Measurements from ENCODE around the gene PRDX6.

Gene PRDX6

GRCh38 chr1:173477286-173478093 is at the start of gene PRDX6:
Gene PRDX6, plus strand, starts transcription at chr1:173477335. Its CDS starts 63 bp downstream, at chr1:173477398.
- peak within 1 kb of the TSS; percentile 78 for H3K4me3 ChIP-seq (ENCODE audit: low read length)
- H3K9me3 ChIP-seq (ENCODE audit: control insufficient read depth, low read length), result no peaks in the 10 kb centered on the region
- peaks cover 4% of the 10 kb centered on the region for H3K36me3 ChIP-seq (ENCODE audit: control insufficient read depth, insufficient read depth, low read length)
- H3K27me3 ChIP-seq (ENCODE audit: control insufficient read depth, insufficient read depth, low read length), result no peaks in the 10 kb centered on the region
- H3K9ac ChIP-seq (ENCODE audit: low read length), result peak within 1 kb of the TSS; percentile 93
- peaks cover 22% of the 10 kb centered on the region for H3K4me1 ChIP-seq (ENCODE audit: control insufficient read depth, insufficient read depth, low read length)

- H3K9ac ChIP-seq (ENCODE audit: low read length), result peak overlapping the region; percentile 30
- H3K4me3 ChIP-seq (ENCODE audit: low read length), result no peak overlapping the region
- no peaks in the 10 kb centered on the region for H3K27me3 ChIP-seq (ENCODE audit: control insufficient read depth, insufficient read depth, low read length)
- H3K9me3 ChIP-seq (ENCODE audit: control insufficient read depth, low read length), result no peaks in the 10 kb centered on the region
- H3K4me1 ChIP-seq (ENCODE audit: control insufficient read depth, insufficient read depth, low read length), result peaks cover 40% of the 10 kb centered on the region
- no peaks in the 10 kb centered on the region for H3K36me3 ChIP-seq (ENCODE audit: control insufficient read depth, insufficient read depth, low read length)
These were observed 47.4 kb upstream of the PRDX6 start for GRCh38 chr1:173429471-173430402.

GRCh38 chr1:173430677-173431303 is 46.3 kb upstream of the PRDX6 start:
- Histone ChIP-seq H3K4me1 (ENCODE audit: control insufficient read depth, insufficient read depth, low read length) (peaks cover 33% of the 10 kb centered on the region), H3K4me3 (ENCODE audit: low read length) (no peak overlapping the region), H3K27me3 (ENCODE audit: control insufficient read depth, insufficient read depth, low read length) (no peaks in the 10 kb centered on the region), H3K9me3 (ENCODE audit: control insufficient read depth, low read length) (no peaks in the 10 kb centered on the region), H3K9ac (ENCODE audit: low read length) (no peak overlapping the region), H3K36me3 (ENCODE audit: control insufficient read depth, insufficient read depth, low read length) (no peaks in the 10 kb centered on the region)

GRCh38 chr1:173431304-173432045 is 45.7 kb upstream of the PRDX6 start:
- Histone ChIP-seq H3K4me3 (ENCODE audit: low read length) (no peak overlapping the region), H3K36me3 (ENCODE audit: control insufficient read depth, insufficient read depth, low read length) (no peaks in the 10 kb centered on the region), H3K9ac (ENCODE audit: low read length) (no peak overlapping the region), H3K27me3 (ENCODE audit: control insufficient read depth, insufficient read depth, low read length) (no peaks in the 10 kb centered on the region), H3K9me3 (ENCODE audit: control insufficient read depth, low read length) (no peaks in the 10 kb centered on the region), H3K4me1 (ENCODE audit: control insufficient read depth, insufficient read depth, low read length) (peaks cover 26% of the 10 kb centered on the region)

GRCh38 chr1:173432331-173432730 is 44.8 kb upstream of the PRDX6 start:
- no peaks in the 10 kb centered on the region for H3K36me3 ChIP-seq (ENCODE audit: control insufficient read depth, insufficient read depth, low read length)
- peaks cover 23% of the 10 kb centered on the region for H3K4me1 ChIP-seq (ENCODE audit: control insufficient read depth, insufficient read depth, low read length)
- no peak overlapping the region for H3K9ac ChIP-seq (ENCODE audit: low read length)
- no peaks in the 10 kb centered on the region for H3K9me3 ChIP-seq (ENCODE audit: control insufficient read depth, low read length)
- H3K27me3 ChIP-seq (ENCODE audit: control insufficient read depth, insufficient read depth, low read length), result no peaks in the 10 kb centered on the region
- no peak overlapping the region for H3K4me3 ChIP-seq (ENCODE audit: low read length)

GRCh38 chr1:173433751-173434326 is 43.3 kb upstream of the PRDX6 start:
- peaks cover 22% of the 10 kb centered on the region for H3K4me1 ChIP-seq (ENCODE audit: control insufficient read depth, insufficient read depth, low read length)
- no peaks in the 10 kb centered on the region for H3K9me3 ChIP-seq (ENCODE audit: control insufficient read depth, low read length)
- H3K36me3 ChIP-seq (ENCODE audit: control insufficient read depth, insufficient read depth, low read length), result no peaks in the 10 kb centered on the region
- H3K27me3 ChIP-seq (ENCODE audit: control insufficient read depth, insufficient read depth, low read length), result no peaks in the 10 kb centered on the region
- H3K4me3 ChIP-seq (ENCODE audit: low read length), result no peak overlapping the region
- H3K9ac ChIP-seq (ENCODE audit: low read length), result no peak overlapping the region

- Histone ChIP-seq H3K36me3 (ENCODE audit: control insufficient read depth, insufficient read depth, low read length) (no peaks in the 10 kb centered on the region), H3K9ac (ENCODE audit: low read length) (no peak overlapping the region), H3K9me3 (ENCODE audit: control insufficient read depth, low read length) (no peaks in the 10 kb centered on the region), H3K27me3 (ENCODE audit: control insufficient read depth, insufficient read depth, low read length) (no peaks in the 10 kb centered on the region), H3K4me3 (ENCODE audit: low read length) (no peak overlapping the region), H3K4me1 (ENCODE audit: control insufficient read depth, insufficient read depth, low read length) (no peaks in the 10 kb centered on the region)
These were observed 40.2 kb upstream of the PRDX6 start for GRCh38 chr1:173436841-173437428.

GRCh38 chr1:173438675-173439074 is 38.5 kb upstream of the PRDX6 start:
- no peaks in the 10 kb centered on the region for H3K4me1 ChIP-seq (ENCODE audit: control insufficient read depth, insufficient read depth, low read length)

GRCh38 chr1:173440430-173440829 is 36.7 kb upstream of the PRDX6 start:
- Histone ChIP-seq H3K27me3 (ENCODE audit: control insufficient read depth, insufficient read depth, low read length) (no peaks in the 10 kb centered on the region), H3K4me1 (ENCODE audit: control insufficient read depth, insufficient read depth, low read length) (no peaks in the 10 kb centered on the region), H3K9ac (ENCODE audit: low read length) (no peak overlapping the region), H3K4me3 (ENCODE audit: low read length) (no peak overlapping the region), H3K9me3 (ENCODE audit: control insufficient read depth, low read length) (no peaks in the 10 kb centered on the region), H3K36me3 (ENCODE audit: control insufficient read depth, insufficient read depth, low read length) (no peaks in the 10 kb centered on the region)

More at GRCh38 chr1:173438675-173439074, 38.5 kb upstream of the PRDX6 start:
- no peaks in the 10 kb centered on the region for H3K27me3 ChIP-seq (ENCODE audit: control insufficient read depth, insufficient read depth, low read length)
- no peaks in the 10 kb centered on the region for H3K9me3 ChIP-seq (ENCODE audit: control insufficient read depth, low read length)
- no peak overlapping the region for H3K4me3 ChIP-seq (ENCODE audit: low read length)
- H3K9ac ChIP-seq (ENCODE audit: low read length), result no peak overlapping the region
- H3K36me3 ChIP-seq (ENCODE audit: control insufficient read depth, insufficient read depth, low read length), result no peaks in the 10 kb centered on the region

- no peaks in the 10 kb centered on the region for H3K27me3 ChIP-seq (ENCODE audit: control insufficient read depth, insufficient read depth, low read length)
- H3K9me3 ChIP-seq (ENCODE audit: control insufficient read depth, low read length), result no peaks in the 10 kb centered on the region
- H3K4me3 ChIP-seq (ENCODE audit: low read length), result no peak overlapping the region
- no peak overlapping the region for H3K9ac ChIP-seq (ENCODE audit: low read length)
- H3K4me1 ChIP-seq (ENCODE audit: control insufficient read depth, insufficient read depth, low read length), result no peaks in the 10 kb centered on the region
- H3K36me3 ChIP-seq (ENCODE audit: control insufficient read depth, insufficient read depth, low read length), result no peaks in the 10 kb centered on the region
These were observed 32.4 kb upstream of the PRDX6 start for GRCh38 chr1:173444757-173445156.

- H3K9ac ChIP-seq (ENCODE audit: low read length), result no peak overlapping the region
- H3K4me3 ChIP-seq (ENCODE audit: low read length), result no peak overlapping the region
- no peaks in the 10 kb centered on the region for H3K36me3 ChIP-seq (ENCODE audit: control insufficient read depth, insufficient read depth, low read length)
- no peaks in the 10 kb centered on the region for H3K4me1 ChIP-seq (ENCODE audit: control insufficient read depth, insufficient read depth, low read length)
- H3K27me3 ChIP-seq (ENCODE audit: control insufficient read depth, insufficient read depth, low read length), result no peaks in the 10 kb centered on the region
- H3K9me3 ChIP-seq (ENCODE audit: control insufficient read depth, low read length), result no peaks in the 10 kb centered on the region
These were observed 32.0 kb upstream of the PRDX6 start for GRCh38 chr1:173445164-173445563.

Data from mucosa of stomach (tissue), 1 donor.